Measurements from ENCODE around the gene CACNA1I.
A peak's percentile ranks its signal among the peaks of the same experiment; 100 is the strongest.

The CACNA1I gene

DNA sequence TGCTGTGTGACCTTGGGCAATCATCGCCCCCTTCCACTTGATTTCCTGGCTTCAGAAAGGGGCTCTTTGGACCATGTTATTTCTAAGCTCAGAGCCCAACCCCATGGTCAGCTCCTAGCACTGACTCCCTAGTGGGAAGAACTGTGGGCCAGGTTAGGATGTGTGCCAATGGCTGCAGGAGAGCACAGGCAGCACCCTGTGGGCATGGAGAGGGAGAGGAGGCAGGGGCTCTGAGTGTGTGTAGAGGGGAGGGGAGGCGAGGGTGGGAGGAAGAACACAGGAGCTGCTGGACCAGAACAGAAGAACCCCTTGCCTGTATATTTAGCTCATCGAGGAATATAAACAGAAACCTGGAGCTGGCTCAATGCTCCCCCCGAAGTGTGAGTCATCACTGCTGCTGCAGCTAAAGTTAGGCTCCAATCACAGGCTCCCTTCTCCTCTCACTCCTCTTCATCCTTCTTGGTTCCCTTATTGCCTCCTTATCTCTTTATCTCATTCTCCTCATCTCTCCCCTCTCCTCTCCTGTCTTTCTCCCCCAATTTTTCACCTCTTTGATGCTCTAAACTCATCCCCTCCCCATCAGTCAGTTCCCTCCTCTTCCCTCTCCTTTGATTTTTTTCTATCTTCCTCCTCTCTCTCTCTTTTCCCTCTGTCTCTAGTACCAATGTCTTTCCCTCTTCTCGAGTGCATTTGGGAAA is 23.5 kb upstream of the CACNA1I start:
- CTCF ChIA-PET = interaction anchor here (0.5 to 5.2 kb wide), 4 partner anchors 12 to 800 kb away, joined by 3 to 29 read pairs (median 4); no protein-coding TSS in a partner anchor
- H3K9me3 ChIP-seq (ENCODE audit: control insufficient read depth, insufficient read depth, low read depth, low read length) = no peaks in the 10 kb centered on the region
- no peak overlapping the region for H3K4me3 ChIP-seq (ENCODE audit: low read depth, low read length)
- H3K27ac ChIP-seq (ENCODE audit: extremely low read depth, low read depth, low read length) = no peak overlapping the region
- POLR2A ChIA-PET = interaction anchor here (0.5 kb wide), 1 partner anchor 807 kb away, joined by 3 read pairs; no protein-coding TSS in a partner anchor
- H3K36me3 ChIP-seq (ENCODE audit: control insufficient read depth in 2 of 2, insufficient read depth in 1 of 2, low read length in 2 of 2) = no peaks in the 10 kb centered on the region
- H3K4me1 ChIP-seq (ENCODE audit: control insufficient read depth, insufficient read depth, low read length) = no peaks in the 10 kb centered on the region
- TF ChIP-seq EGR2 (tag by site-specific recombination; IDR thresholded peaks at IDR 0.05; ENCODE audit: low read depth) = peak; percentile 47; the same call in 1 of the 2 replicates
- TF ChIP-seq ZFHX2 (tag by site-specific recombination; conservative IDR thresholded peaks at IDR 0.05) = peak; percentile 18; the same call in 1 of the 2 replicates
- 0 out of 2 replicates have a peak, but pooled peaks have one; percentile 50 for TF ChIP-seq SALL2 (tag by site-specific recombination; IDR thresholded peaks at IDR 0.05; ENCODE audit: borderline replicate concordance)
- TF ChIP-seq GLIS1 (tag by site-specific recombination; IDR thresholded peaks at IDR 0.05) = peak; percentile 58
- TF ChIP-seq ZNF366 (tag by site-specific recombination; conservative IDR thresholded peaks at IDR 0.05) = peak; percentile 91
- peak; percentile 94 for TF ChIP-seq ZNF398 (tag by site-specific recombination; IDR thresholded peaks at IDR 0.05)
- TF ChIP-seq KLF8 (tag by site-specific recombination; IDR thresholded peaks at IDR 0.05) = 0 out of 2 replicates have a peak, but pooled peaks have one; percentile 42
- TF ChIP-seq ZNF148 (tag by site-specific recombination; IDR thresholded peaks at IDR 0.05; ENCODE audit: borderline replicate concordance) = 0 out of 2 replicates have a peak, but pooled peaks have one; percentile 28
- TF ChIP-seq ZNF513 (tag by site-specific recombination; IDR thresholded peaks at IDR 0.05) = no peak; the same call in none of the 2 replicates
- TF ChIP-seq, protein P1, sequence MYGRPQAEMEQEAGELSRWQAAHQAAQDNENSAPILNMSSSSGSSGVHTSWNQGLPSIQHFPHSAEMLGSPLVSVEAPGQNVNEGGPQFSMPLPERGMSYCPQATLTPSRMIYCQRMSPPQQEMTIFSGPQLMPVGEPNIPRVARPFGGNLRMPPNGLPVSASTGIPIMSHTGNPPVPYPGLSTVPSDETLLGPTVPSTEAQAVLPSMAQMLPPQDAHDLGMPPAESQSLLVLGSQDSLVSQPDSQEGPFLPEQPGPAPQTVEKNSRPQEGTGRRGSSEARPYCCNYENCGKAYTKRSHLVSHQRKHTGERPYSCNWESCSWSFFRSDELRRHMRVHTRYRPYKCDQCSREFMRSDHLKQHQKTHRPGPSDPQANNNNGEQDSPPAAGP (tag by site-specific recombination; IDR thresholded peaks at IDR 0.05) = peak; percentile 15; the same call in 1 of the 2 replicates
- no peak for TF ChIP-seq ZNF548 (tag by site-specific recombination; IDR thresholded peaks at IDR 0.05)
- peak; percentile 70 for TF ChIP-seq ZIC2 (tag by site-specific recombination; IDR thresholded peaks at IDR 0.05)
- no peak for TF ChIP-seq ZNF416 (tag by site-specific recombination; IDR thresholded peaks at IDR 0.05)
- TF ChIP-seq SCRT2 (tag by site-specific recombination; IDR thresholded peaks at IDR 0.05) = no peak
- TF ChIP-seq ZNF785 (tag by site-specific recombination; IDR thresholded peaks at IDR 0.05) = no peak; the same call in 1 of the 2 replicates
- TF ChIP-seq, protein P2, sequence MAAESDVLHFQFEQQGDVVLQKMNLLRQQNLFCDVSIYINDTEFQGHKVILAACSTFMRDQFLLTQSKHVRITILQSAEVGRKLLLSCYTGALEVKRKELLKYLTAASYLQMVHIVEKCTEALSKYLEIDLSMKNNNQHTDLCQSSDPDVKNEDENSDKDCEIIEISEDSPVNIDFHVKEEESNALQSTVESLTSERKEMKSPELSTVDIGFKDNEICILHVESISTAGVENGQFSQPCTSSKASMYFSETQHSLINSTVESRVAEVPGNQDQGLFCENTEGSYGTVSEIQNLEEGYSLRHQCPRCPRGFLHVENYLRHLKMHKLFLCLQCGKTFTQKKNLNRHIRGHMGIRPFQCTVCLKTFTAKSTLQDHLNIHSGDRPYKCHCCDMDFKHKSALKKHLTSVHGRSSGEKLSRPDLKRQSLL (tag by site-specific recombination; IDR thresholded peaks at IDR 0.05) = peak; percentile 84
- TF ChIP-seq ZNF624 (tag by site-specific recombination; IDR thresholded peaks at IDR 0.05) = no peak
- peak; percentile 92 for TF ChIP-seq PRDM1 (tag by site-specific recombination; IDR thresholded peaks at IDR 0.05)
- TF ChIP-seq ZNF26 (tag by site-specific recombination; IDR thresholded peaks at IDR 0.05) = 0 out of 2 replicates have a peak, but pooled peaks have one; percentile 7
- 0 out of 2 replicates have a peak, but pooled peaks have one; percentile 13 for TF ChIP-seq ZSCAN23 (tag by site-specific recombination; IDR thresholded peaks at IDR 0.05)
- no peak for TF ChIP-seq GFI1B (tag by site-specific recombination; IDR thresholded peaks at IDR 0.05)
- TF ChIP-seq, protein P3, sequence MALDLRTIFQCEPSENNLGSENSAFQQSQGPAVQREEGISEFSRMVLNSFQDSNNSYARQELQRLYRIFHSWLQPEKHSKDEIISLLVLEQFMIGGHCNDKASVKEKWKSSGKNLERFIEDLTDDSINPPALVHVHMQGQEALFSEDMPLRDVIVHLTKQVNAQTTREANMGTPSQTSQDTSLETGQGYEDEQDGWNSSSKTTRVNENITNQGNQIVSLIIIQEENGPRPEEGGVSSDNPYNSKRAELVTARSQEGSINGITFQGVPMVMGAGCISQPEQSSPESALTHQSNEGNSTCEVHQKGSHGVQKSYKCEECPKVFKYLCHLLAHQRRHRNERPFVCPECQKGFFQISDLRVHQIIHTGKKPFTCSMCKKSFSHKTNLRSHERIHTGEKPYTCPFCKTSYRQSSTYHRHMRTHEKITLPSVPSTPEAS (tag by site-specific recombination; IDR thresholded peaks at IDR 0.05) = no peak
- TF ChIP-seq ZBTB17 (tag by site-specific recombination; IDR thresholded peaks at IDR 0.05) = peak; percentile 80
- TF ChIP-seq ZNF449 (tag by site-specific recombination; IDR thresholded peaks at IDR 0.05) = peak; percentile 39; the same call in 1 of the 2 replicates

All from HEK293 (cell line).